NOMO-1 (cell line): Measurements from ENCODE around the gene ENTPD8.
A peak's percentile ranks its signal among the peaks of the same experiment; 100 is the strongest.

ENCODE experiments used
- DNase-seq, 2 experiments: peaks; one replicate each; lab custom pipeline; 2025; ENCODE audit not compliant: unreplicated experiment in 2 of 2; lab: John Stamatoyannopoulos, UW

Gene ENTPD8

GRCh38 chr9:137433349-137433915 is 7.7 kb downstream of the ENTPD8 start:
- DNase-seq: no peak

- no peak for DNase-seq
These were observed 8.3 kb downstream of the ENTPD8 start for GRCh38 chr9:137432687-137433348.

- DNase-seq: no peak
These were observed 9.7 kb downstream of the ENTPD8 start for GRCh38 chr9:137431416-137431931.

DNA sequence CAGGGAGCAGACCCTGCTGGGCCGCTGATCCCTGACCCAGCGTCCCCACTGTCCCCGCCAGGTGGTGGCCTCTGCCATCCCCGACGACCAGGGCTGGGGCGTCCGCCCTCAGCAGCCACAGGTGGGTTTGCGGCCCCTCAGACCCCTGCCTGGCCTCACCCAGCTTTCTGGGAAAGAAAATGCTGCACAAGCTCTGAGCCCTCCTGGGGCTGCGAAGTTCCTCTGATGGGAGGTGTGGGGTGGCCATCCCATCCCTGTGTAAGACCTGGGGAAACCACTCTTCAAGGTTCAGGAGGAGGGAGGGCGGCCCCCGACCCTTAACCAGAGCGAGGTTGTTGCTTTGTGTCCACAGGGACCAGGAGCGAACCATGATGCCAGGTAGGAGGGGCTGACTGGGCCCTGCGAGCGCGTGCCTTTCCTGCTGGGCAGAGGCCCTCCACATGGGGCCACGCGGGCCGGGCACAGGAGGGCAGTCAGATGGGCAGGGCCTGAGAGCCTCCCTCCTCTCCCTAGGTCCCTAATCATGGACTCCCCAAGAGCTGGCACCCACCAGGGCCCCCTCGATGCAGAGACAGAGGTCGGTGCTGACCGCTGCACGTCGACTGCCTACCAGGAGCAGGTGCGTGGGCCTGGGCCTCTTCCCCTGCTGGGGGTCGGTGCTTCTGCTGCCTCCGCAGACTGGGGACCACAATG is 10.3 kb downstream of the ENTPD8 start:
- no peak for DNase-seq

DNA sequence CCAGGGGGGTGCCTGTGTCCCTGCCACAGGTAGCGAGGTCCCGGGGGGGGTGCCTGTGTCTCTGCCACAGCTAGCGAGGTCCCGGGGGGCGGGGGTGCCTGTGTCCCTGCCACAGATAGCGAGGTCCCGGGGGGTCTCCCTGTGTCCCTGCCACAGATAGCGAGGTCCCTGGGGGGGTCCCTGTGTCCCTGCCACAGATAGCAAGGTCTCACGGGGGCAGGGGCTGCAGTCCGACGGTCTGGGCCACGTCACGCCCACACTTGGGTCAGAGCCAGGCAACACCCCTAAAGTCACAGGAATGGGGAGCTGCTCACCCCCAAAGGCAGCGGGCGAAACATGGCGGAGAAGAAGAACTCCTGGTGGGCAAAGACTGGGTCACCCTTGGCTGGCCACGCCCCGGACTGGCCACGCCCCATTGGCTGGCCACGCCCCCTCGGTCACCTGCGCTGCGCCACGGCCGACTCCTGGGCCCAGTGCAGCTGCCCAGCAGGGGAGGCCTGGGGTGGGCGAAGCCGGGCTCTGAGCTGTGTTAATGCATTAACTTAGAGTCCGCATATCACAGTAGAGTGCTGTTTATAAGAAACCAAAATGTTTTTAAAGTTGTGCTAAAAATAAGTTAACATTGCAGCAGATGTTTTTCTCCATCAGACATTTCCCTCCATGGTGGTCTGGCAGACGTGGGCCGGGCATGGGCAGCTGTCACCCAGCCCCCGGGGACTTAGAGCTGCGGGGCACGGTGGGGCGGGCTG is 11.0 kb downstream of the ENTPD8 start:
- no peak for DNase-seq

DNA sequence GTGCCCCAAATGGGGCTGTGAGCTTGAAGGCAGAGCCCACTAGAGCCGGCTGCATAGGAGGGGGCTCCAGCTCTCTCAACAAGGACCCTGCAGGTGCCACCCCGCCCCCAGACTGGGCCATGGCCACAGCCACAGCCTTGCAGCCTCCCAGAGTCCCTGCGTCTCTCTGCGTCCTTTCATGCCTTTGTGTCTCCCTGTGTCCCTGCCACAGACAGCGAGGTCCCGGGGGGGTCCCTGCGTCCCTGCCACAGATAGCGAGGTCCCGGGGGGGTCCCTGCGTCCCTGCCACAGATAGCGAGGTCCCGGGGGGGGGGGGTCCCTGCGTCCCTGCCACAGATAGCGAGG is 11.6 kb downstream of the ENTPD8 start:
- DNase-seq: no peak

DNA sequence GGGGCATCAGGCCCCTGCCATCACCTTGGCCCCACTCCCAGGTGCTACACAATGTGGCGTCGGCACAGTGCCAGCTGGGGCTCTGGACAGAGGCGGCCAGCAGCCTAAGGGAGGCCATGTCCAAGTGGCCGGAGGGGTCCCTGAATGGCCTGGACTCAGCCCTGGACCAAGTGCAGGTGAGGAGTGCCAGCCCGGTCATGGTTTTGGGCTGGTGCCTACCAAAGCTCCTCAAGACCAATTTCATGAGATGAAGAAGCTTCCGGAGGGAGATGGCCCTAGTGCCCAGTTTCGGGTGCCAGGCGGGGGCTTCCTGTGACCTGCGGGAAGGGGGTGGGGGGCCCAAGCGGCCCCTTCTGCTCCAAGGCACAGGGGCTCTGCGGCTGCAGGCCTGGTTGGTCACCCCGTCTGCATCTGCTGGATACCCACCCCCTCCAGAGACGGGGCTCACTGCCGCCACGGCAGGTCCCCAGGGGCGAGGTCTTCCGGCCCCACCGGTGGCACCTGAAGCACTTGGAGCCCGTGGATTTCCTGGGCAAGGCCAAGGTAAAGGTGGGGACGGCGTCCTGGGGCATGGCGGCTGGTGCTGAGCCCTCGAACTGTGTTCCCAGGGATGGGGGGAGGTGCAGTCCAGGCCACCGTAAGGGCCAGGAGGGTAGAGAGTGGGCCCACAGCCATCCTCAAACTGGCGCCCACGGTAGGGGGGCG is 12.2 kb downstream of the ENTPD8 start:
- DNase-seq: no peak

DNA sequence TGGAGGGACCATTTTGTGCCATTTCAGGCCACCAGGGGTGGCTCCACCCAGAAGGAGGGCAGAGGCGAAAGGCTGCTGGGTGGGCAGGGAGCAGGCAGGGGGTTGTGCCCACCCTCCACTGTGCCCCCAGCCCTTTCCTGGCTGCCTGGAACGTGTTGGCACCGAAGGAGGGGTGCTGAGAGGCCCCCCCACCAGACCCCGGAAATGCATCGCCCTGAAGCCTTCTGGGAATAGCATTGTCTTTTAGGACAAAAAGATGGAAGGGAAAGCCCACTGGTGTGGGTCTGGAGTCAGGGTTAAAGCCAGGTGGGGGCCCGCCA is 12.9 kb downstream of the ENTPD8 start:
- no peak for DNase-seq

DNA sequence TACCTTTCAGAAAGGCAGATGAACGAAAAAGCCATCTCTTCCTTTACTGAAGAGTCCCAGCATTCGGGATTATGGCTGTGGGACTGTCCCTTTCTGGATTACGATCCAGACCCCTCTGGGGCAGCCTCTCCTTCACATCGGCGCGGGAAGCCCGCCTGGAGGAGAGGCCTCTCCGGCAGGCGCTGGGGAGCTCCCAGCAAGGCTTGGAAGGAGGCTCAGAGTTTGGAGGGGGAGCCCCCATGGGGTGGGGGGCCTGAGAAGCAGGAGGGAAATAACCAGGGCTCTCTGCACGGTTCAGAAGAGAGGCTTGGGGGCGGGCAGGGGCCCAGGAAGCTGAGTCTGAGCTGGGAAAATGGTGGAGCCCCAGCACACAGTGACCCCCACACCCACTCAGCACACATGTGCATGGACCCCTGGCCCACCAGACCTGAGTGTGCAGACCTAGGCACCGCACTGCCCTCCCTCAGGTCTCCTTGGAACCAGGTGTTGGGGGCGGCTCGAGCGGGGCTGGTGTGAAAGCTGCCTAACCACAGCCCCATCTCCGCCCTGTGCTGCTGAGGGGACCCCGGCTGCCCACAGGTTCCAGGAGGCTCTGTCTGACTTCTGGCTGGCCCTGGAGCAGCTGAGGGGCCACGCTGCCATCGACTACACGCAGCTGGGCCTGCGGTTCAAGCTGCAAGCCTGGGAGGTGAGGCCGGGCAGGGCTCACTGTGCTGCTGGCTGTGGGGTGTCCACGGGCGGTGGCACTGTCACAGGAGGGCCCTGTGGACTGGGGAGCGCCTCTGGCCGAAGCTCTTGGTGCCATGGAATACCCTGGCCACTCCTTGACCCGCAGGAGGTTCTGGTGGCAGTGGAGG is 13.5 kb downstream of the ENTPD8 start:
- DNase-seq: no peak

DNA sequence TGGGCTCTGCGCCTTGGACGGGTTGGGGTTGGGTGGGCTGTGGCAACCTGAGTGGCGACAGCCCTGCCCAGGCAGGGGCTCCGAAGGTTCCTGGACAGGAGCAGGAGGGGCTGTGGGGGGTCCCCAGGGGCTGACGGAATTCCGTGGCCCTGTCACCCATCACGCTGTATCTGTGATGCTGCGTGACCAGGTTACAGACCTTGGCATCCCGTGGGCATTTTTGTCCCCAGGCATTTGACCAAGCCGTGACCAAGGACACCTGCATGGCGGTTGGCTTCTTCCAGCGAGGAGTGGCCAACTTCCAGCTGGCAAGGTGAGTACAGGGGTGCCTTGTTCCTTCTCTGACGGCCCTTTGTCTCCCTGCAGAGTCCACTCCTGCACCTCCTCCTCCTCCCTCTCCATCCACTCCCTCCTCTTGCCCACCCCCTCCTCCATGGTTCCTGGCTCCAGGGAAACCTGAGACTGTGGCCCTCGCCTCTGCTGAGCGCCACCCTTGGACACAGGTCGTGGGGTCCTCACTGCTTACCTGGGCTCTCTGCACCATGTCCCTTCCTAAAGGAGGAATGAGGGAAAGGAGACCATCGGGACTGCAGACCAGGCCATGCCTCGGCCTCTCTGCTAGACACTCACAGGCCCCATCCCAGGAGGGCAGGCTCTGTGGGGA is 15.0 kb downstream of the ENTPD8 start:
- DNase-seq: no peak

GRCh38 chr9:137423514-137424291 is 17.5 kb downstream of the ENTPD8 start:
- peak; percentile 36 to 57 for DNase-seq

- DNase-seq: peak; percentile 91 to 96
These were observed 18.3 kb downstream of the ENTPD8 start, which contains the start of the genes EXD3 and NOXA1 for GRCh38 chr9:137422604-137423513. EXD3 (minus strand) TSS chr9:137423162; CDS start chr9:137395357, 27,805 bp downstream. NOXA1 (plus strand) TSS chr9:137423393; CDS start chr9:137423530, 137 bp downstream.

GRCh38 chr9:137421838-137422603 is 19.1 kb downstream of the ENTPD8 start:
- no peak for DNase-seq

- DNase-seq: peak; percentile 57 to 76
These were observed 23.8 kb downstream of the ENTPD8 start for GRCh38 chr9:137417161-137418021.

DNA sequence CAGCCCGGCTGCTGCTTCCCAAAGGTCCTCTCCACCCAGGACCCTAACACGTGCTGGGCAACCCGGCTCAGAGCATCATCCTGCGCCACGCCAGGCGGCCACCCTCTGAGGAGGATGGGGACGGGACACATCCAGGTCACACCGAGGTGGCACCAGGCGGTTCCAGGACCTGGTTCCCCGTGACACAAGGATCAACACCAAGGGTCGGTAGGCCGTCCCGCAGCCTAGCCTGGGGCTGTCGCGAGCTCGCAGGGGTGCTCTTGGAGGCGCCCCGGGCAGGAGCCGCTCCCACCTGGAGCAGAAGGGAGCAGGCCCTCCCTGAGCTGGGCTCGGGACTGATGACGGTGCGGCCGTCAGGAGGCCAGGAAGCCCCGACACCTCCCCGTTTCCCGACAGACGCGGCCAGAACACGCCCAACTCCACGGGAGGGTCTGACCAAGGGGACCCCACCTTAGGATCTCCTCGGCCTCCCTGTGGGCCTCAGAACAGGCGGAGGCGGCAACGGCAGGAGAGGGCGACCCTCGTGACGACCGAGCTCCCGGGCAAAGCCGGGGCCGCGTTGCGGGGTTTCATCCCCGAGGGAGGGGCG is 24.5 kb downstream of the ENTPD8 start:
- DNase-seq: no peak
